SH-SY5Y (cell line): ENCODE measurements around the gene NEIL1.

Experiments
- GATA2 ChIP-seq: IDR thresholded peaks from 2 replicates; pipeline ENCODE4 v1.6.1; 2011; ENCODE audit warnings: mild to moderate bottlenecking, low read depth, low read length
- GATA3 ChIP-seq: IDR thresholded peaks from 2 replicates; pipeline ENCODE4 v1.6.1; 2011; ENCODE audit warnings: low read depth, mild to moderate bottlenecking, low read length, moderate library complexity

GRCh38 chr15:75366163-75366562 is 19.3 kb downstream of the NEIL1 start:
- TF ChIP-seq GATA2 = no peak
- TF ChIP-seq GATA3 = no peak
